ENCODE results near the gene CHRNA10. TPM values are rescaled to one million over a fixed set of nuclear protein-coding genes. Genes with fewer than 3 reads are reported as not detected.

The CHRNA10 gene
- polyA plus RNA-seq, 1 donor from 2014 or later, result 4.9 TPM

DNA sequence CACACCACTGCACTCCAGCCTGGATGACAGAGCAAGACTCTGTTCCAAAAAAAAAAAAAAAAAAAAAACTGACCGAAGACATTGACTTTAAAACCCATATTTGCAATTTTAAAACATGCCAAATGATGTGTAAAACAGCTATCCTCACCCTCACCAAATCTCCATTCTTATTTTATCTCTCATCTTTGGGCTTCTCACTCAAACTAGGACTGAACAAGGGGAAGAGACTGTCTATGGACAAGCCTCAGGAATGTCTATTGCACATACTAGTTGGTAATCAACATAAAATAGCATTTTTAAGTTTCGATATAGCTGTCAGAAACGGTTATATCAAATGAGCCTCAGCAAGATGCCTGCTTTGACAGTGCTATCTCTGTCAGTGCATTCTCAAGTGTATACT lies 7.9 kb upstream of the CHRNA10 start:
- no peaks in the 10 kb centered on the region for H3K9me3 ChIP-seq (ENCODE audit: low read length)
- no peak overlapping the region for H3K9ac ChIP-seq (ENCODE audit: low read length)
- H3K79me2 ChIP-seq (replicated peaks; ENCODE audit: insufficient read depth, low read length), result no peaks in the 10 kb centered on the region
- H3F3A ChIP-seq (ENCODE audit: insufficient read depth, low read length, poor library complexity, severe bottlenecking), result no peaks in the 10 kb centered on the region
- no peak overlapping the region for H3K27ac ChIP-seq (ENCODE audit: low read length)
- H2AFZ ChIP-seq (ENCODE audit: low read depth, low read length), result no peak overlapping the region
- H4K20me1 ChIP-seq (ENCODE audit: insufficient read depth), result no peaks in the 10 kb centered on the region
- TF ChIP-seq SMC3 (conservative IDR thresholded peaks at IDR 0.05; ENCODE audit: poor library complexity), result no peak
- no peak for TF ChIP-seq EZH2 (IDR thresholded peaks at IDR 0.05; ENCODE audit: borderline replicate concordance, insufficient read depth, low read length, poor library complexity, severe bottlenecking)
- no peak for TF ChIP-seq RAD21 (conservative IDR thresholded peaks at IDR 0.05)
- no peak for TF ChIP-seq MXI1 (conservative IDR thresholded peaks at IDR 0.05; ENCODE audit: poor library complexity, severe bottlenecking)
- TF ChIP-seq, protein P1, sequence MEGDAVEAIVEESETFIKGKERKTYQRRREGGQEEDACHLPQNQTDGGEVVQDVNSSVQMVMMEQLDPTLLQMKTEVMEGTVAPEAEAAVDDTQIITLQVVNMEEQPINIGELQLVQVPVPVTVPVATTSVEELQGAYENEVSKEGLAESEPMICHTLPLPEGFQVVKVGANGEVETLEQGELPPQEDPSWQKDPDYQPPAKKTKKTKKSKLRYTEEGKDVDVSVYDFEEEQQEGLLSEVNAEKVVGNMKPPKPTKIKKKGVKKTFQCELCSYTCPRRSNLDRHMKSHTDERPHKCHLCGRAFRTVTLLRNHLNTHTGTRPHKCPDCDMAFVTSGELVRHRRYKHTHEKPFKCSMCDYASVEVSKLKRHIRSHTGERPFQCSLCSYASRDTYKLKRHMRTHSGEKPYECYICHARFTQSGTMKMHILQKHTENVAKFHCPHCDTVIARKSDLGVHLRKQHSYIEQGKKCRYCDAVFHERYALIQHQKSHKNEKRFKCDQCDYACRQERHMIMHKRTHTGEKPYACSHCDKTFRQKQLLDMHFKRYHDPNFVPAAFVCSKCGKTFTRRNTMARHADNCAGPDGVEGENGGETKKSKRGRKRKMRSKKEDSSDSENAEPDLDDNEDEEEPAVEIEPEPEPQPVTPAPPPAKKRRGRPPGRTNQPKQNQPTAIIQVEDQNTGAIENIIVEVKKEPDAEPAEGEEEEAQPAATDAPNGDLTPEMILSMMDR (IDR thresholded peaks at IDR 0.05; ENCODE audit: poor library complexity, severe bottlenecking), result no peak
- no peak for TF ChIP-seq POLR2AphosphoS5 (IDR thresholded peaks at IDR 0.05)
- TF ChIP-seq, protein P2, sequence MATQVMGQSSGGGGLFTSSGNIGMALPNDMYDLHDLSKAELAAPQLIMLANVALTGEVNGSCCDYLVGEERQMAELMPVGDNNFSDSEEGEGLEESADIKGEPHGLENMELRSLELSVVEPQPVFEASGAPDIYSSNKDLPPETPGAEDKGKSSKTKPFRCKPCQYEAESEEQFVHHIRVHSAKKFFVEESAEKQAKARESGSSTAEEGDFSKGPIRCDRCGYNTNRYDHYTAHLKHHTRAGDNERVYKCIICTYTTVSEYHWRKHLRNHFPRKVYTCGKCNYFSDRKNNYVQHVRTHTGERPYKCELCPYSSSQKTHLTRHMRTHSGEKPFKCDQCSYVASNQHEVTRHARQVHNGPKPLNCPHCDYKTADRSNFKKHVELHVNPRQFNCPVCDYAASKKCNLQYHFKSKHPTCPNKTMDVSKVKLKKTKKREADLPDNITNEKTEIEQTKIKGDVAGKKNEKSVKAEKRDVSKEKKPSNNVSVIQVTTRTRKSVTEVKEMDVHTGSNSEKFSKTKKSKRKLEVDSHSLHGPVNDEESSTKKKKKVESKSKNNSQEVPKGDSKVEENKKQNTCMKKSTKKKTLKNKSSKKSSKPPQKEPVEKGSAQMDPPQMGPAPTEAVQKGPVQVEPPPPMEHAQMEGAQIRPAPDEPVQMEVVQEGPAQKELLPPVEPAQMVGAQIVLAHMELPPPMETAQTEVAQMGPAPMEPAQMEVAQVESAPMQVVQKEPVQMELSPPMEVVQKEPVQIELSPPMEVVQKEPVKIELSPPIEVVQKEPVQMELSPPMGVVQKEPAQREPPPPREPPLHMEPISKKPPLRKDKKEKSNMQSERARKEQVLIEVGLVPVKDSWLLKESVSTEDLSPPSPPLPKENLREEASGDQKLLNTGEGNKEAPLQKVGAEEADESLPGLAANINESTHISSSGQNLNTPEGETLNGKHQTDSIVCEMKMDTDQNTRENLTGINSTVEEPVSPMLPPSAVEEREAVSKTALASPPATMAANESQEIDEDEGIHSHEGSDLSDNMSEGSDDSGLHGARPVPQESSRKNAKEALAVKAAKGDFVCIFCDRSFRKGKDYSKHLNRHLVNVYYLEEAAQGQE (IDR thresholded peaks at IDR 0.05; ENCODE audit: borderline replicate concordance), result no peak
- TF ChIP-seq EP300 (conservative IDR thresholded peaks at IDR 0.05; ENCODE audit: poor library complexity, severe bottlenecking), result no peak
- TF ChIP-seq TAF1 (IDR thresholded peaks at IDR 0.05; ENCODE audit: low read depth), result no peak
- no peak overlapping the region for H3K4me3 ChIP-seq (ENCODE audit: low read length)
- H3K9me2 ChIP-seq (ENCODE audit: insufficient read depth, low read length), result no peaks in the 10 kb centered on the region
- peaks cover 17% of the 10 kb centered on the region for H3K36me3 ChIP-seq (ENCODE audit: insufficient read depth, low read length)
- no peak overlapping the region for H3K4me2 ChIP-seq (ENCODE audit: low read length)
- no peaks in the 10 kb centered on the region for H3K27me3 ChIP-seq (ENCODE audit: insufficient read depth, low read depth, low read length)

DNA sequence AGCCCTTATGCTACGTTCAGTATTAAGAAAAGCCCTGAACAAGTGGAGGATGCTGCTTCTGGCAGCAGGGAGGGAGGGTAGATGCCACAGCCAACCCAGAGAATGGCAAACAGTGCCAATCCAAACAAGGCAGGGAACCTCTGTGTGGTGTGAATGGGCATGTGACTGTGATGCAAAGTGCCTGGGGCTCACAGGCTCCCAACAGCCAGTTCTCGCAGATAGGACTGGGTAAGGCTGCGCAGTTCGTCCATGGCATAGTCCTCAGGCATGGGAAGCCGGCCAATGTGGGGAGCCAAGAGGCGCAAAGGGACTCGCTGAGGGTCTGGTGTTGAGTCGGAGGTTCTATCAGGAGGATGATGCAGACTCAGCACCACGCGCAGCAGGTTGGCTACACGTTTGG lies 4.8 kb upstream of the CHRNA10 start:
- H3K79me2 ChIP-seq (replicated peaks; ENCODE audit: insufficient read depth, low read length), result no peaks in the 10 kb centered on the region
- no peaks in the 10 kb centered on the region for H4K20me1 ChIP-seq (ENCODE audit: insufficient read depth)
- H3K36me3 ChIP-seq (ENCODE audit: insufficient read depth, low read length), result peaks cover 17% of the 10 kb centered on the region
- no peaks in the 10 kb centered on the region for H3F3A ChIP-seq (ENCODE audit: insufficient read depth, low read length, poor library complexity, severe bottlenecking)
- TF ChIP-seq MXI1 (conservative IDR thresholded peaks at IDR 0.05; ENCODE audit: poor library complexity, severe bottlenecking), result no peak
- TF ChIP-seq, protein P2 (IDR thresholded peaks at IDR 0.05; ENCODE audit: borderline replicate concordance), result no peak
- TF ChIP-seq EP300 (conservative IDR thresholded peaks at IDR 0.05; ENCODE audit: poor library complexity, severe bottlenecking), result no peak
- no peak for TF ChIP-seq TAF1 (IDR thresholded peaks at IDR 0.05; ENCODE audit: low read depth)
- TF ChIP-seq, protein P1 (IDR thresholded peaks at IDR 0.05; ENCODE audit: poor library complexity, severe bottlenecking), result no peak
- no peak for TF ChIP-seq EZH2 (IDR thresholded peaks at IDR 0.05; ENCODE audit: borderline replicate concordance, insufficient read depth, low read length, poor library complexity, severe bottlenecking)
- TF ChIP-seq SMC3 (conservative IDR thresholded peaks at IDR 0.05; ENCODE audit: poor library complexity), result no peak
- no peak for TF ChIP-seq RAD21 (conservative IDR thresholded peaks at IDR 0.05)
- no peak for TF ChIP-seq POLR2AphosphoS5 (IDR thresholded peaks at IDR 0.05)
- no peaks in the 10 kb centered on the region for H3K9me3 ChIP-seq (ENCODE audit: low read length)
- no peaks in the 10 kb centered on the region for H3K9me2 ChIP-seq (ENCODE audit: insufficient read depth, low read length)
- no peak overlapping the region for H3K4me3 ChIP-seq (ENCODE audit: low read length)
- H3K27ac ChIP-seq (ENCODE audit: low read length), result no peak overlapping the region
- no peak overlapping the region for H2AFZ ChIP-seq (ENCODE audit: low read depth, low read length)
- H3K27me3 ChIP-seq (ENCODE audit: insufficient read depth, low read depth, low read length), result no peaks in the 10 kb centered on the region
- H3K4me2 ChIP-seq (ENCODE audit: low read length), result no peak overlapping the region
- H3K9ac ChIP-seq (ENCODE audit: low read length), result no peak overlapping the region
